Tibial nerve (tissue), 3 donors: ENCODE measurements around the gene WRAP73.

ENCODE experiments used
- POLR2A ChIP-seq, 2 donors: fragments of 450-650 bp; IDR thresholded peaks; one replicate each; pipeline ENCODE4 v1.6.1; 2017; ENCODE audit warnings: antibody characterized with exemption in 2 of 2, mild to moderate bottlenecking in 2 of 2, moderate library complexity in 2 of 2
- TF ChIP-seq, protein P1 (sequence below), 5 experiments: fragments of 200-600 bp in 3 of 5; fragments of 450-650 bp in 2 of 5; sonication (generic) in 3 of 5; IDR thresholded peaks; one replicate each; pipeline ENCODE4 v1.5.1; 2016 to 2019; ENCODE audit warnings: antibody characterized with exemption in 5 of 5, mild to moderate bottlenecking in 3 of 5, moderate library complexity in 2 of 5

- TF ChIP-seq, protein P1, sequence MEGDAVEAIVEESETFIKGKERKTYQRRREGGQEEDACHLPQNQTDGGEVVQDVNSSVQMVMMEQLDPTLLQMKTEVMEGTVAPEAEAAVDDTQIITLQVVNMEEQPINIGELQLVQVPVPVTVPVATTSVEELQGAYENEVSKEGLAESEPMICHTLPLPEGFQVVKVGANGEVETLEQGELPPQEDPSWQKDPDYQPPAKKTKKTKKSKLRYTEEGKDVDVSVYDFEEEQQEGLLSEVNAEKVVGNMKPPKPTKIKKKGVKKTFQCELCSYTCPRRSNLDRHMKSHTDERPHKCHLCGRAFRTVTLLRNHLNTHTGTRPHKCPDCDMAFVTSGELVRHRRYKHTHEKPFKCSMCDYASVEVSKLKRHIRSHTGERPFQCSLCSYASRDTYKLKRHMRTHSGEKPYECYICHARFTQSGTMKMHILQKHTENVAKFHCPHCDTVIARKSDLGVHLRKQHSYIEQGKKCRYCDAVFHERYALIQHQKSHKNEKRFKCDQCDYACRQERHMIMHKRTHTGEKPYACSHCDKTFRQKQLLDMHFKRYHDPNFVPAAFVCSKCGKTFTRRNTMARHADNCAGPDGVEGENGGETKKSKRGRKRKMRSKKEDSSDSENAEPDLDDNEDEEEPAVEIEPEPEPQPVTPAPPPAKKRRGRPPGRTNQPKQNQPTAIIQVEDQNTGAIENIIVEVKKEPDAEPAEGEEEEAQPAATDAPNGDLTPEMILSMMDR (IDR thresholded peaks at IDR 0.05) = no peak
- no peak for TF ChIP-seq POLR2A (IDR thresholded peaks at IDR 0.05)
Observed at GRCh38 chr1:3669971-3670431, 20.1 kb upstream of the WRAP73 start.
